Body of pancreas (tissue), 4 donors: ENCODE data around the gene WBP1. TPM values are rescaled to one million over a fixed set of nuclear protein-coding genes. Genes with fewer than 3 reads are reported as not detected.

Experiments used
- ATAC-seq: fragments of 150-250 bp; one replicate; pipeline ENCODE4 v1.9.1; 2016
- DNase-seq, 4 donors: peaks; one replicate each; pipeline ENCODE4 v3.0.0-alpha.2; 2019
- H3K27ac ChIP-seq, 4 donors: fragments of 200-600 bp; sonication (generic); 1 replicate in 3 of 4; 2 replicates in 1 of 4; pipeline versions ENCODE4 v1.5.1 to v1.6.1; 2016 to 2019; ENCODE audit warnings: mild to moderate bottlenecking in 1 of 4, mixed read lengths in 1 of 4, moderate library complexity in 1 of 4
- H3K27me3 ChIP-seq, 2 donors: fragments of 200-600 bp; sonication (generic); one replicate each; pipeline ENCODE4 v1.6.0; 2016; ENCODE audit warnings: mild to moderate bottlenecking in 1 of 2
- H3K36me3 ChIP-seq, 2 donors: fragments of 200-600 bp; sonication (generic); replicated peaks in 1 of 2; 2 replicates each; pipeline ENCODE4 v1.5.1; 2016; ENCODE audit warnings: low read depth in 2 of 2; ENCODE audit not compliant: insufficient read depth in 1 of 2
- H3K4me1 ChIP-seq: fragments of 200-600 bp; sonication (generic); one replicate; pipeline ENCODE4 v1.6.0; 2016
- H3K4me3 ChIP-seq, 2 donors: fragments of 200-600 bp; sonication (generic); 1 replicate in 1 of 2; 2 replicates in 1 of 2; pipeline ENCODE4 v1.5.1; 2016 to 2019
- H3K9me3 ChIP-seq, 3 donors: fragments of 200-600 bp; sonication (generic); 1 replicate in 2 of 3; 2 replicates in 1 of 3; pipeline ENCODE4 v1.5.1; 2016
- POLR2A ChIP-seq, 3 donors: fragments of 450-650 bp; IDR thresholded peaks; one replicate each; pipeline ENCODE4 v1.6.1; 2016; ENCODE audit warnings: antibody characterized with exemption in 3 of 3, mild to moderate bottlenecking in 2 of 3
- WGBS, 2 donors: methylation state at CpG; one replicate each; pipeline ENCODE4 v1.1.5; 2017; 5-methylcytosine and 5-hydroxymethylcytosine counted together
- intact Hi-C: fragments of 100-400 bp; cut with DNase I; formaldehyde crosslinking; loops from one replicate; pipeline ENCODE4 v1.15.1; 2023
- total RNA-seq, 2 donors: library from RNA; depleted of rRNA; stranded (reverse); fragments of >200 nt; gene quantifications; one replicate each; pipeline ENCODE4 v1.1.0, GENCODE V29; 2016
- TF ChIP-seq, protein P1 (sequence below), 7 experiments: fragments of 450-650 bp in 4 of 7; fragments of 200-600 bp in 3 of 7; sonication (generic) in 3 of 7; IDR thresholded peaks; one replicate each; pipeline ENCODE4 v1.5.1; 2016 to 2019; ENCODE audit warnings: antibody characterized with exemption in 7 of 7

The WBP1 gene
- total RNA-seq, 2 donors from 2014 or later, result 35.3 to 56.3 TPM

DNA sequence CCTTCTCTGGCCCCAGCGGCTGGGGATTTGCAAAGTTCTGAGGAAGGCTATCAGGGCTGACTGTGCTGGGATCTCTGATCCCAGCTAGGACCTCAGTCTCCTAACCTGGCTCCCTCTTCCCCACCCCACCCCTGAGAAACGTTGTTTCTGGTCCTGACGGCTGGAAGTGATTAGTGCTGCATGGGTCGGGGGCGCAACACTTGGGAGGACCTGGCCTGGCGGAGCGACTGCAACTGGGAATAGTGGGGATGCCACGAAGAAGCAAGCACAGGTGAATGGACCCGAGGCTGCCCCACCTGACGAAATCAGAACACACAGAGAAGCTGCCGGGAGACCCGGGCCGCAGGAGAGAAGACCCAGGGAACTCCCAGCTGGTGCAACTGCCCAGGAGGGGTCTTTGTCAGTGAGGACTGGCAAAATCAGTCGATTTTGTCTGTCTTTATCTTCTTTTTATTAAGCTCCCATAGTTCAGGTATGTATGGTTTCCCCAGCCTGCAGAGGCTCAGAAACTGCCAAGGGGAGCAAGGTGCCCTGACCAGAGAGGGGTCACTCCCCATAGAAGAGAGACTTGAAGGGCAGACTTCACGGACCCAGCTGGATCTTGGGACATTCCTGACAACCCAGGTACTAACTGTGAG lies 41.8 kb downstream of the WBP1 start:
- 66 to 73% methylated on average over 13 to 15 of the region's 15 CpGs for WGBS, 2 donors
- TF ChIP-seq, protein P1, sequence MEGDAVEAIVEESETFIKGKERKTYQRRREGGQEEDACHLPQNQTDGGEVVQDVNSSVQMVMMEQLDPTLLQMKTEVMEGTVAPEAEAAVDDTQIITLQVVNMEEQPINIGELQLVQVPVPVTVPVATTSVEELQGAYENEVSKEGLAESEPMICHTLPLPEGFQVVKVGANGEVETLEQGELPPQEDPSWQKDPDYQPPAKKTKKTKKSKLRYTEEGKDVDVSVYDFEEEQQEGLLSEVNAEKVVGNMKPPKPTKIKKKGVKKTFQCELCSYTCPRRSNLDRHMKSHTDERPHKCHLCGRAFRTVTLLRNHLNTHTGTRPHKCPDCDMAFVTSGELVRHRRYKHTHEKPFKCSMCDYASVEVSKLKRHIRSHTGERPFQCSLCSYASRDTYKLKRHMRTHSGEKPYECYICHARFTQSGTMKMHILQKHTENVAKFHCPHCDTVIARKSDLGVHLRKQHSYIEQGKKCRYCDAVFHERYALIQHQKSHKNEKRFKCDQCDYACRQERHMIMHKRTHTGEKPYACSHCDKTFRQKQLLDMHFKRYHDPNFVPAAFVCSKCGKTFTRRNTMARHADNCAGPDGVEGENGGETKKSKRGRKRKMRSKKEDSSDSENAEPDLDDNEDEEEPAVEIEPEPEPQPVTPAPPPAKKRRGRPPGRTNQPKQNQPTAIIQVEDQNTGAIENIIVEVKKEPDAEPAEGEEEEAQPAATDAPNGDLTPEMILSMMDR (IDR thresholded peaks at IDR 0.05), result no peak
- TF ChIP-seq POLR2A (IDR thresholded peaks at IDR 0.05), result no peak
- intact Hi-C loops, result no loop called here
- H3K36me3 ChIP-seq, result no peaks in the 10 kb centered on the region
- H3K4me3 ChIP-seq, result no peak overlapping the region
- DNase-seq, result no peak
- peaks cover 55% of the 10 kb centered on the region for H3K4me1 ChIP-seq
- ATAC-seq, result no peak
- peaks cover 0 to 5% of the 10 kb centered on the region in 2 donors for H3K27me3 ChIP-seq
- no peak overlapping the region for H3K27ac ChIP-seq
- no peaks in the 10 kb centered on the region for H3K9me3 ChIP-seq

DNA sequence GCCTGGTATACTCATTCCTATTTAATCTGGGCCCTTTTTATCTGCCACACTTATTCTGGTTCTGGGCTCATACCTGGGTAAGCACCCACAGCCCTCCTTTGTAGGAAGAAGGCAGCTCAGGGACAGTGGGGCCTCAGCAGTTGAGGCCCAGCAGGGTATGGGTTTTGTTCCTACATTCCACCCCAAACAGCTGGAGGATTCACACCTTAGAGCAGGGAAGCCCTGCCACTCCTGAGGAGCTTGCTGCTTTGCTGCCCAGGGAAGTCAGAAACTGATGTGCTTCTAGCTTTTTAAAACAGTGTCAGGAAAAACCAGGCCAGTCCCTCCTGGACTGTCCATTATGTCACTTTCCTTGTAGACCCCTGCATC lies 42.3 kb downstream of the WBP1 start:
- no peak for TF ChIP-seq POLR2A (IDR thresholded peaks at IDR 0.05)
- H3K36me3 ChIP-seq, result no peaks in the 10 kb centered on the region
- no peak for ATAC-seq
- no peak for DNase-seq
- no peak overlapping the region for H3K4me3 ChIP-seq
- intact Hi-C loops, result no loop called here
- H3K9me3 ChIP-seq, result no peaks in the 10 kb centered on the region
- H3K27ac ChIP-seq, result no peak overlapping the region
- H3K4me1 ChIP-seq, result peaks cover 60% of the 10 kb centered on the region
- H3K27me3 ChIP-seq, result peaks cover 0 to 5% of the 10 kb centered on the region in 2 donors

DNA sequence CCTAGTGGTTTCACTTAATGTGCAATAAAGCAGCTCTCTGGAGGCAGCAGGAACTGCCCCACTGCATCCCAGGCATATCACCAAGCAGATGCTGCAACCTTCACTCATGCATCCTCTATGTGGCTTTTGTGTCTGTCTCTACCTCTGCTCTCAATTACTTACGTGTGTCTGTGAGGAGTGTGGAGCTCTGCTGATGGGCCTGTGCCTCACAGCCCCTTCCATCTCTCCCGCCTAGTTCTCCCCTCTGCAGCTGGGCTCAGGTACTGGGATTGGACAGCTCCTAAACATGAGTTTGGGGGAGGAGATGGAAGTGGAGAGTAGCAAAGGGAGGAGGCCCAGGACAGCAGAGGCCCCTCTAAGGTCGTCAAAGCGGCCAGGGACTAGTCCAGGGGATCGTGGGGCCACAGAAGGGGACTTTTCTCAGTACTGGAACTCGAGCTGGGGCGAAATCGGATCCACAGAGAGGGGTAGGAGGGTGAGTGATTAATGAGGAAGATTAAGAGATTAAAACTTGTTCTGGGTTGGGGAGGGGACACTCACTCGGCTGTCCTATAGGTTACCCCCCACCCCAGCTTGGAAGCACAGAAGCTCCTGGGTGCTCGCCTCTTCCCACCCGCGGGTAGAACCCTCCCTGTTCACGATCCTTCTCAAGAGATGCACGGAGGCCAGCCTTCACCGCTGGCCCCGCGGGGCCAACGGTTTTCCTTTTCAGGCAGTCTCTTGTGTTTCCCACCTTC lies 43.3 kb downstream of the WBP1 start:
- ATAC-seq (no peak), DNase-seq (no peak)
- TF ChIP-seq POLR2A (IDR thresholded peaks at IDR 0.05), result no peak
- TF ChIP-seq, protein P1 (IDR thresholded peaks at IDR 0.05), result no peak
- H3K27me3 ChIP-seq, result peaks cover 0 to 5% of the 10 kb centered on the region in 2 donors
- WGBS, 2 donors, result 75 to 86% methylated on average over 18 of the region's 18 CpGs
- intact Hi-C loops, result no loop called here
- H3K27ac ChIP-seq, result no peak overlapping the region
- no peaks in the 10 kb centered on the region for H3K36me3 ChIP-seq
- H3K4me1 ChIP-seq, result peaks cover 69% of the 10 kb centered on the region
- H3K9me3 ChIP-seq, result no peaks in the 10 kb centered on the region
- no peak overlapping the region for H3K4me3 ChIP-seq

DNA sequence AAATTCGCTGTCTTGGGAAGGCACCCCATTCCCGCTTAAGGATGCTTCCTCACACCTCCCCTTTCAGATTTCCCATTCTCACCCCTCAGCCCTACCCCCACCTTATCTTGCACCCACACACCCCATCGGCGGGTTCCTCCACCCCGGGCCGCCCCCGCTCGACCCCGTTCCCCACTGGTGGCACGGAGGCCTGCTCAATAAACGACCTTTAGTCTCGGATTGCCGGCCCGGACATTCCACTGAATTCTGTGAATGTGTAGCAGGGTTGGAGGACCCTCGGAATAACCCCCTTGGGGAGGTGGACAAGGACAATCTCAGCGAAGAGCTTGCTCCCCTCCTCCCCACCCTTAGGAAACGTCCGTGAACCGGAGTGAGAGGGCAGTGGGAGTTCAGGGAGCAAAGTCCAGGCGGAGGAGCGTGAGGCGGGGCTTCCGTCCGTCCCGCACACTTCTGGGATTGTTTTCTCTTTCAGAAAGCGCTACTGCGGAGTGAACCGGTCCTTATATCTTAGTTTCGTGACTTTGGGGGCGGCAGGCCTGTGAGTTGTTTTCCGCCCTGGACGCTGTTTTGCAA lies 44.0 kb downstream of the WBP1 start:
- DNase-seq (peak; percentile 45 to 57 (median 52)), ATAC-seq (peak; percentile 27)
- Histone ChIP-seq H3K36me3 (no peaks in the 10 kb centered on the region), H3K9me3 (no peaks in the 10 kb centered on the region), H3K4me1 (peaks cover 74% of the 10 kb centered on the region), H3K4me3 (peak overlapping the region; percentile 43 to 74), H3K27me3 (peaks cover 0 to 5% of the 10 kb centered on the region in 2 donors), H3K27ac (peak overlapping the region; percentile 53 to 78 (median 72))
- intact Hi-C loops, result no loop called here
- TF ChIP-seq POLR2A (IDR thresholded peaks at IDR 0.05), result no peak
- TF ChIP-seq, protein P1 (IDR thresholded peaks at IDR 0.05), result no peak
- WGBS, 2 donors, result 8 to 27% methylated on average over 16 to 32 of the region's 32 CpGs

DNA sequence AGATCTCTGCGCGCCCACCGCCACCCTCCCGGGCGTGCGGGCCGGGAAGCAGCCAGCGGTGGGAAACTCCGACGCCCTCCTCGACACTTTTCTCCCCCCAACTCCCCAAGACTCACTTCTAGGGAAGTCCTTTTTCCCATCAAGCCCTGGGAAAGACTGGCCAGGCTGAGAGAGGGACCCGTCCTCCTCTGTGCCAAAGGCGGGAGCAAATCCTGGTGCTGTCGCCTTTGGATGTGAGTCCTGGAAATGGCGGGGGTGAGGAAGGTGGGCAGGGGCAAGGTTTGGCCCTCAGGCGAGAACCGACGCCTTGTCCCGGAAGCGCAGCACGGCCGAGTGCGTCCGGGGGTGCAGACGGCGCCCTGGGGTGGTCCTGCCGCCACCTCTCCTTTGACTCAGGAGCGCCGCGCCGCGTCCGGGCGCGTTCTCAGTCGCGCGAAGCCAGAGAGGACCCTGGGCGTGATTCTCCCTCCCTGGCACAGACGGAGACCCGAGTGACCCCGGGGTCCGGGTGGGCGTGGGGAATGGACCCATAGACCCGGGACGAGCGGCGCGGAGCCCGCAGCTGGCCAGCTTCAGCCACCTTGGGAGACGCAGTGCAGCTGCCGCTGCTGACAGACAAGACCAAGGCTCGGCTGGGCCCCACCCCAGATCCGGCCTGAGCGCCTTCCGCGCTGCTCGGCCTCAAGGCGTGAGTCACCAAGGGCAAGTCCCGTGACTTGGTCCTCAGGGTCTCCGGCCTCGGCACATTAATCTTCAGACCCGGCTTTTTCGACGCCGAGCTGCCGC lies 44.7 kb downstream of the WBP1 start:
- WGBS, 2 donors, result 0 to 3% methylated on average over 5 to 66 of the region's 67 CpGs
- Histone ChIP-seq H3K4me3 (peak overlapping the region; percentile 43 to 74), H3K9me3 (no peaks in the 10 kb centered on the region), H3K4me1 (peaks cover 69% of the 10 kb centered on the region), H3K27ac (peak overlapping the region; percentile 53 to 78 (median 72)), H3K27me3 (peaks cover 0 to 5% of the 10 kb centered on the region in 2 donors), H3K36me3 (no peaks in the 10 kb centered on the region)
- peak; percentile 67 to 87 (median 82) for DNase-seq
- peak; percentile 22 for ATAC-seq
- TF ChIP-seq, protein P1 (IDR thresholded peaks at IDR 0.05), result peak in 1 of 7 experiments; percentile 11
- TF ChIP-seq POLR2A (IDR thresholded peaks at IDR 0.05), result peak; percentile 63 to 75 (median 70)
- intact Hi-C loops, result no loop called here
